Measurements from ENCODE around the gene WFIKKN1. TPM values are rescaled to one million over a fixed set of nuclear protein-coding genes. Genes with fewer than 3 reads are reported as not detected.
A peak's percentile ranks its signal among the peaks of the same experiment; 100 is the strongest.

The WFIKKN1 gene
- total RNA-seq, 1 donor from 2014 or later, result 0.41 TPM

- FAIRE-seq, result no peak
- DNase-seq (ENCODE audit: low spot score in 2 of 2), result no peak
Measured at GRCh38 chr16:621526-622105, 9.2 kb upstream of the WFIKKN1 start.

GRCh38 chr16:622920-623280, 7.9 kb upstream of the WFIKKN1 start:
- FAIRE-seq (no peak), DNase-seq (ENCODE audit: low spot score in 2 of 2) (no peak)

- no peak for FAIRE-seq
- peak in 1 of 2 donors; percentile 49 for DNase-seq (ENCODE audit: low spot score in 2 of 2)
Measured at GRCh38 chr16:624526-625070, 6.2 kb upstream of the WFIKKN1 start.

- FAIRE-seq, result no peak
Measured at GRCh38 chr16:625117-625976, 5.4 kb upstream of the WFIKKN1 start.

GRCh38 chr16:625977-626765, 4.6 kb upstream of the WFIKKN1 start:
- FAIRE-seq (no peak), DNase-seq (ENCODE audit: low spot score in 2 of 2) (no peak)

More at GRCh38 chr16:625117-625976, 5.4 kb upstream of the WFIKKN1 start:
- DNase-seq (ENCODE audit: low spot score in 2 of 2), result no peak

DNA sequence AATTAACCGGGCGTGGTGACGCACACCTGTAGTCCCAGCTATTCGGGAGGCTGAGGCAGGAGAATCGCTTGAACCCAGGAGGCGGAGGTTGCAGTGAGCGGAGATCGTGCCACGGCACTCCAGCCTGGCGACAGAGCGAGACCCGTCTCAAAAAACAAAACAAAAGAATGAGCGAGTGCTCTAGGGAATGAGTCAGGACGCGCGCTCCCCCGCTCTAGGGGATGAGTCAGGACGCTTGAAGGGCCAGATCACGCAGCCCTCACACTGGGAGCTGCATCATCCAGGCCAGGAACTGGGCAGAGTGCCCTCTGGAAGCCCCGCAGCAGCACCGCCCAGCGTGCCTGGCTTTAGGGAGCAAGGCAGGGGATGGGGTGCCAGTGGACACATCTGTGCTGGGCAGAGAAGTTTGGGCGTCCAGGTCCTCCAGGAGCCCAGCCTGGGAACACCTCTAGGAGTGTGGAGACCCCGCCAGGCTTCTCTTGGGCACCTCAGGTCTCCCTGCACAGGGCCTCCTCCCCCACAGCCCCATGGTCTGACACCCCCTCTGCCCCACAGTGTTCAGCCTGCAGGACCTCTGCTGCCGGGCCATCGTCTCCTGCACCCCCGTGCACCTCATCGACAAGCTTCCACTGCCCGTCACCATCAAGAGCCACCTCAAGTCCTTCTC, 3.9 kb upstream of the WFIKKN1 start:
- DNase-seq (ENCODE audit: low spot score in 2 of 2), result peak in 1 of 2 donors; percentile 57
- FAIRE-seq, result no peak

- FAIRE-seq, result no peak
- DNase-seq (ENCODE audit: low spot score in 2 of 2), result no peak
Measured at GRCh38 chr16:627454-628239, 3.1 kb upstream of the WFIKKN1 start.

DNA sequence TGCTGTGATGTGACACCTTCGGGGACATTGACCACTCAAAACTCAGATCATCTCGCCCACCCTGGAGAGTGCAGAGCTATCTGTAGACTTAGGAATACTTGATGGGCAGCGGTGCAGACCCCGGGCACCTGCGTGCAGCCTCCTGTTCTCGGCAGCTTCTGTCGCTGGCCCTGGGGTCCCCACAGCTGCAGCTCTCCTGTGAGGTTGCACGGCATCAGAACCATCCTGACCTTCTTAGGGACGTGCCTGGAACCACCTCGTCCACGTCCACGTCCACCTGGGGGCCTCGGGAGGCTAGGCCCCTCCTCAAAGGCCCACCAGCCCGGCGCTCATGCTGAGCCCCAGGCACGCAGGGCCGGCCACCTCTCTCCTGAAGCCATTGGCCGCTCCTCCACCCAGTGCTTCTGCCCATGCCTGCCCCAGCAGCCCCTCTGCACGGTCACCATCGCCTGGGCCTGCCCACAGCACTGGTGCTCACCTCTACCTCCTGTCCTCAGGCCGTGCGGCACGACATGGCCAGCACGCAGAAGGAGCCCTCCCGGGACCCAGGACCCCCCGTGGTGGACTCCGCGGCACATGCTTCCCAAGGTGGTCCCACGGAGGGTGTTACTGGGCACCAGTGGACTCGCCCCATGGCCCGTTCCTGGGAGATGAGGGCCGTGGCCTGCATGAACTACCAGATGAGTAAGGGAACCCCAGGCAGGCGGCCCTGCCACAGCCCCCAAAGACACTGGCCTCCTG, 2.3 kb upstream of the WFIKKN1 start:
- DNase-seq (ENCODE audit: low spot score in 2 of 2) (no peak), FAIRE-seq (no peak)

- DNase-seq (ENCODE audit: low spot score in 2 of 2) (no peak), FAIRE-seq (no peak)
Measured at GRCh38 chr16:629185-629832, 1.5 kb upstream of the WFIKKN1 start.

DNA sequence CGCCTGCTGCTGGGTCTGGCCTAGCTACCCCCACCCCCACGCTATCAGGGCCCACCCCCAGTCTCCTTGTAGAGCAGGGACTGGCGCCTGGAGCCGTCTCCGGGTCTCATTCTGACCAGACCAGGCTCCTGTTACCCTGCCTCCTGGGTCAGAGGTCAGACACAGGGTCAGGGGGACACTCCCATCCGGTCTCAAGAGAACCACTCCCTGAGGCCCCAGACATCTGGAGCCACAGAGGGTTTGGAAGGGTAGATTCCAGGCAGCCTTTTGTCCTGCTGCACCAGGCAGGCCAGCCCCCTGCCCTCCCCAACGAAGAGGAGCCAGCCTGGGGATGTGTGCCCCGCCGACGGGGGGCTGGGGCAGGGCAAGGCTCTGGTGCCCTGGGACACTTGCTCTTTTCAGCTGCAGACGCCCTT, 944 bp upstream of the WFIKKN1 start:
- FAIRE-seq (no peak), DNase-seq (ENCODE audit: low spot score in 2 of 2) (no peak)

- DNase-seq (ENCODE audit: low spot score in 2 of 2), result no peak
Measured at GRCh38 chr16:630249-630814, 453 bp upstream of the WFIKKN1 start.

DNA sequence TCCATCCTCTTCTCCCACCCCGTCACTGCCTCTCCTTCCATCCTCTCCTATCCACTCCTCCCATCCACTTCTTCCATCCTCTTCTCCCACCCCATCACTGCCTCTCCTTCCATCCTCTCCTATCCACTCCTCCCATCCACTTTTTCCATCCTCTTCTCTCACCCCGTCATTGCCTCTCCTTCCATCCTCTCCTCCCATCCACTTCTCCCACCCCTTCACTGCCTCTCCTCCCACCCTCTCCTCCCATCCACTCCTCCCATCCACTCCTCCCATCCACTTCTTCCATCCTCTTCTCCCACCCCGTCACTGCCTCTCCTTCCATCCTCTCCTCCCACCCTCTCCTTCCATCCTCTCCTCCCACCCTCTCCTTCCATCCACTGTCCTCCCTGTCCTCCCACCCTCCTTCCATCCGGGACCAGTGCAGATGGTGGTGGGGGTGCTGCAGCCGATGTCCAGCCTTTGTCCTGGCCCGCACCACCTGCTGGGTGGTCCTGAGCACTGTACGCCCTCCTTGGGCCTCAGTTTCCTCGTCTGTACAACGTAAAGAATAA, 1.1 kb downstream of the WFIKKN1 start:
- no peak for FAIRE-seq
- no peak for DNase-seq (ENCODE audit: low spot score in 2 of 2)

More at GRCh38 chr16:630249-630814, 453 bp upstream of the WFIKKN1 start:
- FAIRE-seq, result no peak

- FAIRE-seq, result no peak
- DNase-seq (ENCODE audit: low spot score in 2 of 2), result no peak
Measured at GRCh38 chr16:632486-633335, 1.9 kb downstream of the WFIKKN1 start.

GRCh38 chr16:633336-634050, 2.7 kb downstream of the WFIKKN1 start:
- DNase-seq (ENCODE audit: low spot score in 2 of 2) (no peak), FAIRE-seq (no peak)

DNA sequence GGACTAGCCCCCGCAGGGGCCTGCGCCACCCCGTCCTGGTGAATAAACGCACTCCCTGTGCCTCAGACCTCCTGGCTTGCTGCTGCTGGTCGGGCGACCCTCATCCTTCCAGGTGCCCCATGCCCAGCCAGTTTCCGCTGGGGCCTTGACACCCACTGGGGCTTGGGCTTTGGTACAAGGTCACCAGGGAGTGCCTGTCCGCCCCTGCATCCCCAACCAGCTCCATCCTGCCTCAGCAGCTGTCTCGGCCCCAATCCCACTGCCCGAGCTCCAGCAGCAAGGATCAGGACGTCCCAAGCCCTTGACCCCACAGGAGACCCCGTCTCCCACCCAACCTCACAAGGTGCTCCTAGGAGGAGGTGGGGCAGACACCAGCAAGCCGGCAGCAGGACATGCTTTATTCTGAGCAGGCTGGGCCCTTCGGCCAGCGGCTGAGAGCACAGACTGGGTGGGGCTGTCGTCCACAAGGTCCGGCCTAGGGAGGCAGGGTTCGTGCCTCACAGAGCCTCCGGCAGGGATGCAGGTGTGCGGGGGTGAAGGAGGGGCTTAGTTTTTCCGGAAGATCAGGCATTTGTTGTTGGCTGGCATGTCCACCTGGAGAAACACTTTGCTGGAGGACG, 3.4 kb downstream of the WFIKKN1 start:
- no peak for DNase-seq (ENCODE audit: low spot score in 2 of 2)
- no peak for FAIRE-seq

- DNase-seq (ENCODE audit: low spot score in 2 of 2) (no peak), FAIRE-seq (no peak)
Measured at GRCh38 chr16:634996-635395, 4.2 kb downstream of the WFIKKN1 start.
